ENCODE results near the gene MORN5.
A peak's percentile ranks its signal among the peaks of the same experiment; 100 is the strongest.

Gene MORN5

DNA sequence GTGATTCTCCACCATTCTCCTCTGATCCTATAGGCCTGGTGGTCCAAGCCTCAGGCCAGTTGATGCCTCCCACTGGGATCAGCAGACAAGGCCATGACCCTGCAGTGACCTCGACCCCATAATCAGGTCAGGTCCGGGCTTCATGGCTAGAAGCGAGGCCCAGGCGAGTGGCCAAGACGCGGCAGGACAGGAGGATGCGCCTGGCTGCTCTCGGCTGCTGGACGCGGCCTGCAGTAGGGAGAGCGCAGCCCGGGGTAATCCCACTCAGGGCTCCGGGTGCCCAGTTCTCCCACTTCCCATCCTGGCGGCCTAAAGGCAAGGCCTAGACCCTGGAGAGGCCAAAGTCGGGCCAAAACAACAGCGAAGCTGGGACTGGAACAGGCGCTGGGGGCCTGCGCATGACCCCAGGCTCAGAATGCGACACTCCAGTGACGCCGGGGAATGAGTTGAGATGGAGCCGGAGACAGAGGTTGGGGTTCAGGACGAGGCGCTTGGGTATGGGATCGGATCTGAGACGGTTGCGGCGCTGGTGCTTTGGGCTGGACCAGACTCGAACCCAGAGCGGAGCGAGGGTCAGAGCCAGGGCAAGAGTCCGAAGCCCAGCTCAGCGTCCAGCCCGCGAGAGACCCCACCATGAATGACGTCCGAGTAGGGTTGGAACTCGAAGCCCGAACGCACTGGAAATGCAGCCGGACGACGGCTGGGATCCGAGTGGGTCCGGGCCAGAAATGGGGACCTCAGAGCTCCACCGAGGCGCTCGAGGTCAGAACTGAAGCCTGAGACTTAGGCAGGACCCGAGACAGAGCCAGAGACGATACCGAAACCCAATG, 65.8 kb downstream of the MORN5 start:
- TF ChIP-seq GATA1 (IDR thresholded peaks at IDR 0.05; ENCODE audit: low read depth, low read length) = no peak
- TF ChIP-seq POLR2A (IDR thresholded peaks at IDR 0.05; ENCODE audit: low read length) = no peak
- DNase-seq = no peak

DNA sequence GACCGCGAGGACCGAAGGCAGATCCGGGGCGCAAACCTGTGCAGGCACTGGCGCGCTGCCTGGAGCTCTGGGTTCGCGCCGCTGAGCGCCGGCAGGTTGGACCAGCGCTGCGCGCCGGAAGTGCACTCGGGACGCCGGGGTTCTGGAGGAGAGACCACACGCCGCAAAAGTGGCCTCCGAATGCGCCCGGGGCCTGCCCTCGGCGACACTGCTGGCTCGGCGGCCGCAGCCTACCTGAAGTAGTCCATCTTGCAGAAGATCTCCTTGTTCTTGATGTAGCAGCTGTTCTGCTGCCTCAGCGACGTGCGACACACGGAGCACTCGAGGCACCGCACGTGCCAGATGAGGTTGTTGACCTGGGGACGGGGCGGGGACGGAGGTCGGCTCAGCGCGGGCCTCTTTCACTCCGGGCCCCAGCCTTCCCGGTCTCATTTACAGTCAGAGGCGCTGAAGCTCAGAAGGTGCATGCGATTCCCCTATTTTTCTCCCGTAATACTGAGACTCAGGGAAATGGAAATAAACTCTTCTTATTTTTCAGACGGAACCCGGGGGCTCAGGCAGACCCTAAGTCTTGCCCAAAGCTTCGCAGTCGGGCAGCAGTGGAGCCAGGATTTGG, 66.5 kb downstream of the MORN5 start:
- no peak for DNase-seq
- TF ChIP-seq POLR2A (IDR thresholded peaks at IDR 0.05; ENCODE audit: low read length) (no peak), GATA1 (IDR thresholded peaks at IDR 0.05; ENCODE audit: low read depth, low read length) (no peak)

DNA sequence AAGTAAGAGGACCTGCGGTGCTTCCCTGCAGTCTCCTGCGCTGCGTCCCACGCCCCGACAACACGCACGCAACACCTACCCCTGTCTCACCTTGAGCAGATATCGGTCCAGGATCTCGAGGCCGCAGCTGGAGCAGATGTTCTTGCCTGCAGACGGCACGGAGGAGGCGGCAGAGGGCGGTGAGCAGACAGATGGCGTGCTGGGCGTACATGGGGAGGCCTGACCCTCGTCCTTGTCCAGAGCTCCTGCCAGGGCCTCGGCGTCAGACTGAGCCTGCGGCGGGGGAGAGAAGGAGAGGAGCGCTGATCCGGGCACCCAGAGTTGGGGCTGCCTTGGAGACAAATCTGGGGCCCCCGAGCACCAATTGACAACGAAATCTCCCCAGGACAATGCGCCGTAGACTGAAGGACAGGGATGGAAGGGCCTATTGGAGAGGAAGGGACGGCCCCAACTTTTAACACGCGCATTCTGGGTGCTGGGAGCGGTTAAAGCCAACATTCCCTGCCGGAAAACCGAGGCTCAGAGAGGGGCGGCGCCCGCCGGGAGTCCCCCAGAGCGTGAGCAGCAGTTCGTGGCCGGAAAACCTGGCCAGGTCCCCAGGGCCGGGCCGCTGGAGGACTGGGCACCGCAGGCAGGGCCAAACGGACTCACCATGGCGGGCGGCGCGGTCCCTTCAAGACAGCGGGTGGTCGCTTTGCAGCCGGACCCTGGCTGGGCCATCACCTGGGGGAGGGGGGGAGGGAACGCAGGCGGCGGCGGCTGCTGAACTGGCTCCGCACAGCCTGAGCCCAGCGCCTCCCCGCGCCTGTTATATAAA, 67.3 kb downstream of the MORN5 start:
- no peak for DNase-seq
- no peak for TF ChIP-seq POLR2A (IDR thresholded peaks at IDR 0.05; ENCODE audit: low read length)
- no peak for TF ChIP-seq GATA1 (IDR thresholded peaks at IDR 0.05; ENCODE audit: low read depth, low read length)

DNA sequence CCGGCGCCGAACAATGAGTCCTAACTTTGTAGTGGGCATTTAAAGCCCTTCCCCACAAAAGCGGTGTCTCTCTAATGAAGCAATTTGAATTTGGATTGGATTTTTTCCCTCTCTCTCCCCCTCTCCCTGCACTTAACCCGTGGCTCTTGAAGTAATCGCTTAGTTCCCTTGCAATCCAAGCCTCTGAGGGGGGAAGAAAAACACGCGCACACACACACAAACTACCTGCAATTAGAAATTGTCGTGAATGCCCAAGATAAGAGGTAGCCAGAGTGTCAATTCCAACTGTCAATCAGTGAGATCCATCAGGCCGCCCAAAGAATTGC, 67.8 kb downstream of the MORN5 start:
- no peak for DNase-seq
- no peak for TF ChIP-seq GATA1 (IDR thresholded peaks at IDR 0.05; ENCODE audit: low read depth, low read length)
- TF ChIP-seq POLR2A (IDR thresholded peaks at IDR 0.05; ENCODE audit: low read length) = no peak

GRCh38 chr9:122228191-122228567, 68.5 kb downstream of the MORN5 start:
- no peak for TF ChIP-seq POLR2A (IDR thresholded peaks at IDR 0.05; ENCODE audit: low read length)
- no peak for TF ChIP-seq GATA1 (IDR thresholded peaks at IDR 0.05; ENCODE audit: low read depth, low read length)
- no peak for DNase-seq

- no peak for DNase-seq
- TF ChIP-seq GATA1 (IDR thresholded peaks at IDR 0.05; ENCODE audit: low read depth, low read length) (no peak), POLR2A (IDR thresholded peaks at IDR 0.05; ENCODE audit: low read length) (no peak)
These were observed 69.1 kb downstream of the MORN5 start, which contains the start of gene LHX6 for GRCh38 chr9:122228568-122229484. TSS of gene LHX6 (minus strand) at chr9:122228957. CDS start at chr9:122228740, 217 bp downstream.

GRCh38 chr9:122229485-122229837, 69.8 kb downstream of the MORN5 start:
- no peak for TF ChIP-seq POLR2A (IDR thresholded peaks at IDR 0.05; ENCODE audit: low read length)
- TF ChIP-seq GATA1 (IDR thresholded peaks at IDR 0.05; ENCODE audit: low read depth, low read length) = no peak
- no peak for DNase-seq

GRCh38 chr9:122232796-122233306, 73.1 kb downstream of the MORN5 start:
- TF ChIP-seq POLR2A (IDR thresholded peaks at IDR 0.05; ENCODE audit: low read length) (no peak), GATA1 (IDR thresholded peaks at IDR 0.05; ENCODE audit: low read depth, low read length) (no peak)
- no peak for DNase-seq

GRCh38 chr9:122234022-122234748, 74.5 kb downstream of the MORN5 start:
- no peak for DNase-seq
- no peak for TF ChIP-seq POLR2A (IDR thresholded peaks at IDR 0.05; ENCODE audit: low read length)
- TF ChIP-seq GATA1 (IDR thresholded peaks at IDR 0.05; ENCODE audit: low read depth, low read length) = no peak

- peak in 1 of 2 experiments; percentile 43 for DNase-seq
These were observed 77.0 kb downstream of the MORN5 start for GRCh38 chr9:122236681-122237080.

GRCh38 chr9:122239722-122240121, 80.0 kb downstream of the MORN5 start:
- no peak for TF ChIP-seq POLR2A (IDR thresholded peaks at IDR 0.05; ENCODE audit: low read length)
- no peak for TF ChIP-seq GATA1 (IDR thresholded peaks at IDR 0.05; ENCODE audit: low read depth, low read length)
- no peak for DNase-seq

More at GRCh38 chr9:122236681-122237080, 77.0 kb downstream of the MORN5 start:
- TF ChIP-seq POLR2A (IDR thresholded peaks at IDR 0.05; ENCODE audit: low read length) = no peak
- no peak for TF ChIP-seq GATA1 (IDR thresholded peaks at IDR 0.05; ENCODE audit: low read depth, low read length)

- TF ChIP-seq POLR2A (IDR thresholded peaks at IDR 0.05; ENCODE audit: low read length) (no peak), GATA1 (IDR thresholded peaks at IDR 0.05; ENCODE audit: low read depth, low read length) (no peak)
- DNase-seq = no peak
These were observed 84.6 kb downstream of the MORN5 start for GRCh38 chr9:122244349-122244748.
